K562 (cell line): ENCODE measurements around the gene WDR13. TPM values are rescaled to one million over a fixed set of nuclear protein-coding genes. Genes with fewer than 3 reads are reported as not detected.

Source experiments
- ATAC-seq: fragments of 200-7000 bp; cut with Tn5 transposase; 3 replicates; pipeline ENCODE4 v1.9.1; 2020; ENCODE audit warnings: moderate library complexity
- BruUV-seq: library from RNA; stranded (reverse); fragments of 400-500 nt; replicated peaks from 2 replicates; lab custom pipeline; 2021; lab: Mats Ljungman, UMichigan
- CTCF ChIA-PET: fragments of 300-600 bp; formaldehyde crosslinking; extraction: SDS; loops from one replicate; lab custom pipeline; 2021; ENCODE audit warnings: low intra/inter-chr PET ratio; lab: Yijun Ruan, JAX
- POLR2A ChIA-PET: fragments of 300-600, 350-650 bp; sonication (Branson Sonifier 250); formaldehyde crosslinking; extraction: SDS; loops from one replicate; lab custom pipeline; 2021; ENCODE audit warnings: antibody characterized with exemption, inconsistent platforms; lab: Yijun Ruan, JAX
- DNase-seq, 4 experiments: peaks; one replicate each; pipeline versions ENCODE4 v3.0.0 to v3.0.0-alpha.2; 2011 to 2018; ENCODE audit warnings: low spot score in 3 of 4, mixed read lengths in 3 of 4; ENCODE audit errors: extremely low read depth in 1 of 4
- FAIRE-seq: peaks from 2 replicates; lab custom pipeline; 2011; peaks lifted over from hg19 to GRCh38; lab: Jason Lieb, UNC
- H2AFZ ChIP-seq: 2 replicates; pipeline ENCODE4 v1.6.0; 2011; ENCODE audit warnings: low read depth, low read length, control low read depth, inconsistent platforms
- H3K27ac ChIP-seq: fragments of 200-600 bp; 3 replicates; pipeline ENCODE4 v1.8.0; 2011; ENCODE audit warnings: low read depth, mild to moderate bottlenecking, control low read depth, inconsistent platforms, low read length, moderate library complexity, mixed read lengths; ENCODE audit errors: extremely low read depth
- H3K27me3 ChIP-seq, 2 experiments: fragments of 300-600 bp in 1 of 2; 2 replicates in 1 of 2; 3 replicates in 1 of 2; pipeline versions ENCODE4 v1.6.0 to v1.8.0; 2011; ENCODE audit warnings: inconsistent platforms in 2 of 2, low read length in 2 of 2, mild to moderate bottlenecking in 1 of 2, mixed read lengths in 1 of 2, moderate library complexity in 1 of 2; ENCODE audit not compliant: control insufficient read depth in 2 of 2, insufficient read depth in 2 of 2
- H3K36me3 ChIP-seq: fragments of 300-600 bp; 3 replicates; pipeline ENCODE4 v1.8.0; 2011; ENCODE audit warnings: mild to moderate bottlenecking, low read length, inconsistent platforms; ENCODE audit not compliant: control insufficient read depth, insufficient read depth
- H3K4me1 ChIP-seq, 2 experiments: fragments of 200-600 bp in 1 of 2; replicated peaks in 1 of 2; 2 replicates in 1 of 2; 3 replicates in 1 of 2; pipeline versions ENCODE4 v1.5.1 to v1.8.0; 2011; ENCODE audit warnings: inconsistent platforms in 2 of 2, low read length in 2 of 2, mild to moderate bottlenecking in 1 of 2, mixed read lengths in 1 of 2, moderate library complexity in 1 of 2; ENCODE audit not compliant: control insufficient read depth in 2 of 2, insufficient read depth in 2 of 2
- H3K4me2 ChIP-seq: 2 replicates; pipeline ENCODE4 v1.6.1; 2011; ENCODE audit warnings: low read length, control low read depth, inconsistent platforms, mixed read lengths; ENCODE audit not compliant: insufficient read depth
- H3K4me3 ChIP-seq: fragments of 200-600 bp; sonication (generic), shearing (Covaris generic); 2 replicates; pipeline ENCODE4 v1.5.1; 2016; ENCODE audit warnings: control low read depth, inconsistent platforms
- H3K79me2 ChIP-seq: fragments of 200-600 bp; 3 replicates; pipeline ENCODE4 v1.8.0; 2011; ENCODE audit warnings: low read length, inconsistent platforms; ENCODE audit not compliant: control insufficient read depth, insufficient read depth
- H3K9ac ChIP-seq, 2 experiments: 2 replicates each; pipeline versions ENCODE4 v1.6.0 to v1.6.1; 2011; ENCODE audit warnings: low read depth in 2 of 2, low read length in 2 of 2, control low read depth in 1 of 2, inconsistent platforms in 1 of 2, mild to moderate bottlenecking in 1 of 2, mixed read lengths in 1 of 2; ENCODE audit not compliant: insufficient read depth in 1 of 2
- H3K9me1 ChIP-seq: one replicate; pipeline ENCODE4 v1.6.0; 2011; ENCODE audit warnings: inconsistent platforms, mild to moderate bottlenecking, low read length, moderate library complexity; ENCODE audit not compliant: control insufficient read depth, insufficient read depth
- H3K9me3 ChIP-seq: replicated peaks from 2 replicates; pipeline ENCODE4 v1.5.1; 2011; ENCODE audit warnings: low read depth, low read length, inconsistent platforms; ENCODE audit not compliant: control insufficient read depth, insufficient read depth
- H4K20me1 ChIP-seq: replicated peaks from 2 replicates; pipeline ENCODE4 v1.6.1; 2011; ENCODE audit warnings: low read length, inconsistent platforms, mixed read lengths; ENCODE audit not compliant: control insufficient read depth, insufficient read depth
- BCOR ChIP-seq: fragments of 450-650 bp; IDR thresholded peaks from 2 replicates; pipeline ENCODE4 v1.6.1; 2016
- ELK1 ChIP-seq: sonication (generic); formaldehyde crosslinking; IDR thresholded peaks from 2 replicates; pipeline ENCODE4 v1.8.1; 2022; ENCODE audit warnings: missing genetic modification reagents
- GABPA ChIP-seq: fragments of 200-800 bp; sonication (Bioruptor generic); conservative IDR thresholded peaks from 2 replicates; pipeline ENCODE4 v1.6.1; 2016; ENCODE audit warnings: low read depth, missing genetic modification characterization, missing compliant biosample characterization
- L3MBTL2 ChIP-seq: fragments of 450-650 bp; IDR thresholded peaks from 2 replicates; pipeline ENCODE4 v1.6.1; 2016; ENCODE audit warnings: mild to moderate bottlenecking, moderate library complexity
- SPI1 ChIP-seq: IDR thresholded peaks from 2 replicates; pipeline ENCODE4 v1.6.1; 2011; ENCODE audit warnings: low read depth, low read length, control low read depth, borderline replicate concordance
- STAT6 ChIP-seq: sonication (generic); formaldehyde crosslinking; IDR thresholded peaks from 2 replicates; pipeline ENCODE4 v1.8.1; 2023; ENCODE audit warnings: mild to moderate bottlenecking, missing genetic modification reagents
- TGIF2 ChIP-seq: sonication (generic); formaldehyde crosslinking; IDR thresholded peaks from 2 replicates; pipeline ENCODE4 v1.8.1; 2022; ENCODE audit warnings: mild to moderate bottlenecking, missing genetic modification reagents, moderate library complexity
- ZBTB11 ChIP-seq, 3 experiments: fragments of 200-800 bp in 1 of 3; fragments of 250-450 bp in 1 of 3; fragments of 450-650 bp in 1 of 3; sonication (Bioruptor Pico) in 1 of 3; sonication (Bioruptor generic) in 1 of 3; formaldehyde crosslinking in 1 of 3; IDR thresholded peaks; 2 replicates each; pipeline versions ENCODE4 v1.6.1 to v1.8.0; 2016 to 2022; ENCODE audit warnings: mild to moderate bottlenecking in 2 of 3, missing genetic modification characterization in 2 of 3, missing compliant biosample characterization in 1 of 3, moderate library complexity in 1 of 3
- ZNF239 ChIP-seq: fragments of 250-450 bp; sonication (Bioruptor Pico); IDR thresholded peaks from 2 replicates; pipeline ENCODE4 v1.4.0; 2020; ENCODE audit warnings: mild to moderate bottlenecking
- ZNF274 ChIP-seq: IDR thresholded peaks from 2 replicates; pipeline ENCODE4 v1.6.1; 2011; ENCODE audit warnings: low read depth, mild to moderate bottlenecking, low read length, moderate library complexity, borderline replicate concordance
- ZNF77 ChIP-seq: fragments of 250-450 bp; sonication (Bioruptor Pico); IDR thresholded peaks from 2 replicates; pipeline ENCODE4 v1.5.0; 2020
- WGBS: fragments of 100-300 bp; shearing (Covaris generic); methylation state at CpG from one replicate; pipeline ENCODE4 v1.1.6; 2016; ENCODE audit warnings: low coverage, mixed read lengths; ENCODE audit not compliant: insufficient coverage; ENCODE audit errors: missing lambda C conversion rate; 5-methylcytosine and 5-hydroxymethylcytosine counted together
- in situ Hi-C: fragments of 300-500 bp; cut with MboI; formaldehyde crosslinking; loops from 4 replicates; pipeline ENCODE4 v1.15.0; 2018; ENCODE audit warnings: inconsistent platforms, mixed read lengths
- intact Hi-C: fragments of 100-400 bp; cut with micrococcal nuclease; formaldehyde crosslinking; loops from 2 replicates; pipeline ENCODE4 v1.14.2; 2022
- polyA plus RNA-seq, 8 experiments: library from polyadenylated mRNA; depleted of rRNA in 4 of 8; stranded (reverse) in 5 of 8; unstranded in 3 of 8; fragments of >200 nt; fragmentation: Nextera tagmentation in 2 of 8; fragmentation: Illumina TruSeq in 1 of 8; extraction: Ambion mirVana in 2 of 8; extraction: Trizol in 1 of 8; gene quantifications; 2 replicates each; pipeline versions ENCODE4 v1.2.1 to v1.2.3, GENCODE V29; 2011 to 2014; ENCODE audit warnings: inconsistent platforms in 1 of 8, missing spikeins in 1 of 8
- total RNA-seq, 7 experiments: library from RNA; depleted of rRNA in 6 of 7; stranded (reverse); fragments of >200 nt in 6 of 7; fragmentation: Illumina TruSeq in 2 of 7; extraction: Trizol in 2 of 7; gene quantifications; 2 replicates each; pipeline versions ENCODE4 v1.2.1 to v1.2.3, GENCODE V29; 2011 to 2021; ENCODE audit warnings: low replicate concordance in 1 of 7

The WDR13 gene
- total and polyA plus RNA-seq, 9 of the 15 experiments (the other 6 are each of a cell fraction or from before 2014, with no cell fraction given) = 7.4 to 70.5 (median 31.4) TPM

- TF ChIP-seq L3MBTL2 = no peak
- TF ChIP-seq BCOR = peak; percentile 52; the same call in 1 of the 2 replicates
- TF ChIP-seq STAT6 (CRISPR knock-in tag) = no peak
- no peak for TF ChIP-seq ZNF77
- TF ChIP-seq SPI1 = peak; percentile 45; the same call in 1 of the 2 replicates
Measured at GRCh38 chrX:48590203-48591103, 6.8 kb upstream of the WDR13 start (continued).

- CTCF ChIA-PET = no interaction called here
- Histone ChIP-seq H3K4me2 (peak overlapping the region; percentile 81), H4K20me1 (no peaks in the 10 kb centered on the region), H3K36me3 (no peaks in the 10 kb centered on the region; the same call in 2 of the 3 replicates), H3K4me3 (peak overlapping the region; percentile 32; the same call in 1 of the 2 replicates), H3K4me1 (peaks cover 14 to 28% of the 10 kb centered on the region in 2 experiments), H3K27ac (peak overlapping the region; percentile 72), H3K27me3 (no peaks in the 10 kb centered on the region), H2AFZ (peak overlapping the region; percentile 97), H3K9me1 (no peaks in the 10 kb centered on the region), H3K79me2 (peaks cover 33% of the 10 kb centered on the region; the same call in 2 of the 3 replicates), H3K9ac (peak overlapping the region; percentile 11 to 51; a peak in 3 of 4 replicates), H3K9me3 (no peaks in the 10 kb centered on the region)
- in situ Hi-C loops = no loop called here
- ATAC-seq (peak; percentile 80), FAIRE-seq (peak; percentile 60), DNase-seq (peak in 2 of 4 experiments; percentile 26 to 56)
- WGBS = 51% methylated on average over 9 of the region's 9 CpGs
- BruUV-seq = no TSS peak
- intact Hi-C loops = no loop called here
- POLR2A ChIA-PET = interaction anchor here (1.2 to 1.7 kb wide), 3 partner anchors 10 to 52 kb away, joined by 4 to 8 read pairs (median 6); partner anchors contain the start of gene TBC1D25
- TF ChIP-seq GABPA (tag) = peak; percentile 60
- no peak for TF ChIP-seq BCOR
- TF ChIP-seq ZBTB11 (CRISPR knock-in tag; IDR thresholded peaks at IDR 0.05) = no peak
- no peak for TF ChIP-seq ELK1
- no peak for TF ChIP-seq TGIF2
- TF ChIP-seq ZNF239 (CRISPR knock-in tag) = no peak
- no peak for TF ChIP-seq ZNF274
Measured at GRCh38 chrX:48591255-48591791, 6.0 kb upstream of the WDR13 start.
